GM21619 (cell line): Measurements from ENCODE around the gene TOR3A.

Source experiments
- ATAC-seq: cut with Tn5 transposase; IDR thresholded peaks from one replicate; pipeline ENCODE4 v1.9.1; 2021; ENCODE audit not compliant: unreplicated experiment

Gene TOR3A

GRCh38 chr1:179145521-179145920 is 63.7 kb downstream of the TOR3A start:
- no peak for ATAC-seq
